Measurements from ENCODE around the gene NTSR1.

Gene NTSR1

GRCh38 chr20:62741191-62741691 is 32.6 kb downstream of the NTSR1 start:
- H3K9ac ChIP-seq = no peak overlapping the region
- no peak for TF ChIP-seq CTCF (conservative IDR thresholded peaks at IDR 0.05; ENCODE audit: low read depth, low read length)
- H3K79me2 ChIP-seq (ENCODE audit: insufficient read depth, low read depth) = no peaks in the 10 kb centered on the region
- no peaks in the 10 kb centered on the region for H4K20me1 ChIP-seq (ENCODE audit: insufficient read depth)
- H3K4me3 ChIP-seq (IDR thresholded peaks at IDR 0.05; ENCODE audit: insufficient read depth, low read depth, low read length) = no peak overlapping the region
- H3K36me3 ChIP-seq (ENCODE audit: insufficient read depth) = no peaks in the 10 kb centered on the region
- H2AFZ ChIP-seq (ENCODE audit: low read depth) = no peak overlapping the region
- H3K4me1 ChIP-seq (ENCODE audit: low read depth, poor library complexity, severe bottlenecking) = no peaks in the 10 kb centered on the region
- H3K4me2 ChIP-seq = no peak overlapping the region
- no peak overlapping the region for H3K27ac ChIP-seq
- H3K27me3 ChIP-seq (ENCODE audit: insufficient read depth, low read depth) = peaks cover 84% of the 10 kb centered on the region

GRCh38 chr20:62741701-62742491 is 33.3 kb downstream of the NTSR1 start:
- no peak for TF ChIP-seq CTCF (conservative IDR thresholded peaks at IDR 0.05; ENCODE audit: low read depth, low read length)
- Histone ChIP-seq H3K27ac (no peak overlapping the region), H3K36me3 (ENCODE audit: insufficient read depth) (no peaks in the 10 kb centered on the region), H2AFZ (ENCODE audit: low read depth) (no peak overlapping the region), H3K27me3 (ENCODE audit: insufficient read depth, low read depth) (peaks cover 84% of the 10 kb centered on the region), H4K20me1 (ENCODE audit: insufficient read depth) (no peaks in the 10 kb centered on the region), H3K79me2 (ENCODE audit: insufficient read depth, low read depth) (no peaks in the 10 kb centered on the region), H3K4me1 (ENCODE audit: low read depth, poor library complexity, severe bottlenecking) (no peaks in the 10 kb centered on the region), H3K4me3 (IDR thresholded peaks at IDR 0.05; ENCODE audit: insufficient read depth, low read depth, low read length) (no peak overlapping the region), H3K4me2 (no peak overlapping the region), H3K9ac (no peak overlapping the region)

- H3K4me2 ChIP-seq = no peak overlapping the region
- no peak for TF ChIP-seq CTCF (conservative IDR thresholded peaks at IDR 0.05; ENCODE audit: low read depth, low read length)
- H3K27ac ChIP-seq = no peak overlapping the region
- H2AFZ ChIP-seq (ENCODE audit: low read depth) = no peak overlapping the region
- H4K20me1 ChIP-seq (ENCODE audit: insufficient read depth) = no peaks in the 10 kb centered on the region
- no peaks in the 10 kb centered on the region for H3K36me3 ChIP-seq (ENCODE audit: insufficient read depth)
- no peaks in the 10 kb centered on the region for H3K79me2 ChIP-seq (ENCODE audit: insufficient read depth, low read depth)
- H3K4me3 ChIP-seq (IDR thresholded peaks at IDR 0.05; ENCODE audit: insufficient read depth, low read depth, low read length) = no peak overlapping the region
- no peak overlapping the region for H3K9ac ChIP-seq
- peaks cover 81% of the 10 kb centered on the region for H3K27me3 ChIP-seq (ENCODE audit: insufficient read depth, low read depth)
- no peaks in the 10 kb centered on the region for H3K4me1 ChIP-seq (ENCODE audit: low read depth, poor library complexity, severe bottlenecking)
These were observed 33.9 kb downstream of the NTSR1 start for GRCh38 chr20:62742550-62742949.

GRCh38 chr20:62742979-62743776 is 34.5 kb downstream of the NTSR1 start:
- H3K27me3 ChIP-seq (ENCODE audit: insufficient read depth, low read depth) = peaks cover 81% of the 10 kb centered on the region
- H3K4me2 ChIP-seq = no peak overlapping the region
- no peak for TF ChIP-seq CTCF (conservative IDR thresholded peaks at IDR 0.05; ENCODE audit: low read depth, low read length)

More at GRCh38 chr20:62742979-62743776, 34.5 kb downstream of the NTSR1 start:
- H2AFZ ChIP-seq (ENCODE audit: low read depth) = no peak overlapping the region
- no peak overlapping the region for H3K27ac ChIP-seq
- H3K4me1 ChIP-seq (ENCODE audit: low read depth, poor library complexity, severe bottlenecking) = no peaks in the 10 kb centered on the region
- H3K79me2 ChIP-seq (ENCODE audit: insufficient read depth, low read depth) = no peaks in the 10 kb centered on the region
- no peaks in the 10 kb centered on the region for H4K20me1 ChIP-seq (ENCODE audit: insufficient read depth)
- no peak overlapping the region for H3K4me3 ChIP-seq (IDR thresholded peaks at IDR 0.05; ENCODE audit: insufficient read depth, low read depth, low read length)
- H3K9ac ChIP-seq = no peak overlapping the region
- H3K36me3 ChIP-seq (ENCODE audit: insufficient read depth) = no peaks in the 10 kb centered on the region
